Kidney capillary endothelial cell (primary cell): ENCODE results near the gene GP5.

Experiments
- DNase-seq: peaks from one replicate; pipeline ENCODE4 v3.0.0-alpha.2; 2018; ENCODE audit warnings: low spot score

Gene GP5

DNA sequence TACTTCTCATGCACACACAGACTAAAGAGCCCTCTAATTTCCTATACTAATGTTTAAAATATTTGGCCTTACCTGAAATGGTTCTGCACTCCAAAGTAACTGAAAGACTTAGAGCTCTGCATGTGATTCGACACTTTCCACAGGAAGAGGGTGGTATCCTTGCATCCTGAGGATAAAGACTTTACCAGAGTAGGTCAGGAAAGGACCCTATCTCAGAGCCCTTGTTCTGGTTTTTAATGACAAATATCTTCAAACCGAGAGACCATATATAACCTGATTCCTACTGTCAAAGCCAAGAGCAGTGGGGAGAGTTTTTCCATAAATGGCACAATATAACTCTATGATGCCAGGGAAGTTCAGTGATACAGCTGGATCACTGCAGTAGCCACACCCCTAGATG is at the start of gene GP5:
GP5 (minus strand) TSS at position 101 of the 400 bp plus-strand sequence. CDS start 984 bp downstream, outside the sequence.
- no peak for DNase-seq

DNA sequence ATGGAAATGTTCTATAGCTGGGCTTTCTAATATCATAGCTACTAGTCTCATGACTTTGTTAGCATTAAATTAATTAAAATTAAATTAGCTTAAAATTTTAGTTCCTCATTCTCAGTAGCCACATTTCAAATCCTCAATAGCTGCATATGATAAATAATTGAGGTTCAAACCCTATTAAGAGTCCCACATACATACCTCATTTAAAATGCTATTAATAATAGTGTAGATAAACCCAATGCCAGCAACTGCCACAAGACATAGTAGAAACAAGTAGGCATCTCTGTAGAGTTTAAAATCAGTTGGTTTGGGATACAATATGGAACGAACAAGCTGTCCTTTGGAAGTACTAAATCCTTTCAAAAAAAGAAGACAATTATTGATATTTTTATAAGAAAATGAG is 48.6 kb upstream of the GP5 start:
- DNase-seq = no peak

DNA sequence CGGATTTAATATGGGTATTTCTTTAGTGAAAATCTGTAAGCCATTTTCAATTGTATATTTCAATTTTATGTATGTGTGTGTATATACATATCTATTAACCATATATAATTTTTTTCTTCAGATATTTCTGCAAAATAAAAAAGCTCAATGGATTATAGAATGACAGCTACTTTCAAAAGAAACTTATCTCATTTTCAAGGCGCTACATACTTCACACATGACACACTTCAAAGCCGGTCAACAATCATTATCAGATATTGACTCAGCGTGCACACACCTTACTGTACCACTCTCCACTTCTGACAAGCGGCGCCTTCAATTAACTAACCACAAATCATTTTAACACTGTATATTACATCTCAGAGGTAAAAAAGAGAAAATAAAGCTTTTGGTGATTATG is 48.1 kb upstream of the GP5 start:
- no peak for DNase-seq

- no peak for DNase-seq
These were observed 47.7 kb upstream of the GP5 start for GRCh38 chr3:194446754-194447153.

GRCh38 chr3:194446172-194446571 is 47.1 kb upstream of the GP5 start:
- DNase-seq = no peak

- DNase-seq = no peak
These were observed 44.8 kb upstream of the GP5 start for GRCh38 chr3:194443901-194444300.

- DNase-seq = no peak
These were observed 41.7 kb upstream of the GP5 start for GRCh38 chr3:194440756-194441155.

DNA sequence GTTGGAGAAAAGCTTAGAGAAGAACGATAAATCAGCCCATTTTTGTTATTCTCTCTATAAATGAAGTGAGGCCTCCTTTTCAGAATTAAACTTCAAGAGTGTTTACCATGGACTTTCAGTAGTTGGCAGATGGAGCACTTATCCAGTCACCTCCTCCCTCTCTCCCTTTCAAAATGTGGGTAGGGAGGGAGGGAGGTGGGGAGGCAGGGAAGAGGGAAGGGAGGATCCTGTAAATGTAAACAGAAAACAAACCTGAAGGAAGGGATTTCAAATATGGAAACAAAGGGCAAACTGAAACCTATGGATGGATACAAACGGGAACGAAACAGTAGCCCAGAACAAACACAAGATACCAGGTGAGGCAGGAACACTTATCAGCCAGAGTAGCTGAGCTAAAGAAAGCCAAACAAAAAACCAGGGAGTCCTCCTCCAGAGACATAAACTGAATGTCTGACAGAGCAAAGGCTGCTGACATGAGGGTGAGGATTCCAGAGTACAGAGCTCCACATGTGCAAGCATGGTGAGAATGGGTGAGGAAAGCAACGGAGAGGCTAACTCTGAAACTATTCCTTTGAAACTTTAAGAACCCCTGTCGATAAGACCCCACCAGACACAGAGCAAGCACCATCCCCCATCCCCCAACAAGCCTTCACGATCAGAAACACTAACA is 41.0 kb upstream of the GP5 start:
- DNase-seq = no peak

GRCh38 chr3:194434503-194434902 is 35.4 kb upstream of the GP5 start:
- DNase-seq = no peak

DNA sequence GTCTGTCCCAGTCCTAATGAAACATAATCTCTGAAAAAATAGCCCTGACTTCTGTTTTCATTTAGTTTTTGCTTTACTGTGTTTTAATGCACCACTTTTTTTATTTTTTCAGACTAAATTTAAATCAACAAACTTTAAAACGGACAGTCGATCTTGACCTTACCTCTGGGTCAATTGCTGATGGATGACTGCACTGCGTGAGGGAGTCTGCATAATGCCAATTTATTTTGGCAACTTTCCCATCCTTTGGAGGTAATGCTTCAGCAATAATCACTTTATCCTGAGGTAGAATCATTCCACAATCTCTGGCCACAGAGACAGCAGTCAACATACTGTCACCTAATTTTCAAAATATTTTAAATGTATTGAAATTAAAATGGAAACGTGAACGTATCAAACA is 32.5 kb upstream of the GP5 start:
- no peak for DNase-seq

GRCh38 chr3:194425399-194425798 is 26.3 kb upstream of the GP5 start:
- no peak for DNase-seq

GRCh38 chr3:194424953-194425352 is 25.9 kb upstream of the GP5 start:
- no peak for DNase-seq

DNA sequence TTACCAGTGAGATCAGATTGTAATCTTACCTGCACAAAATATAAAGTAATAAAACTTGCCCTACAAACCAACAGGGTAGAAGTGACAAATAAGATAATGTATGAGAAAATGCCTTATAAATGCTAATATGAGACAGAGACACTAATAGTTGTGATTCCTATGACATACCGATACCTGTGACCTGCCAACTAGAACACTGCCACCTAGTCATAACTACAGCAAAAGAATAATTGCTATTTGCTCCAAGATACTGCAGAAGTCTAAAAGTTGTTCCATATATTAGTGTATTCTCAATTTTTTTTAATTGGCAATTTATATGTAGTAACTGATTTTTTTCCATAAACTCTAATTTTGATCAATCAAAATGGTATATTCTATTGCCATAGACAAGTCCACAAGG is 25.3 kb upstream of the GP5 start:
- no peak for DNase-seq

GRCh38 chr3:194423317-194423716 is 24.3 kb upstream of the GP5 start:
- no peak for DNase-seq

GRCh38 chr3:194422188-194422587 is 23.1 kb upstream of the GP5 start:
- no peak for DNase-seq

- no peak for DNase-seq
These were observed 19.6 kb upstream of the GP5 start for GRCh38 chr3:194418671-194419070.

GRCh38 chr3:194407423-194407822 is 8.4 kb upstream of the GP5 start:
- no peak for DNase-seq

- DNase-seq = no peak
These were observed 6.7 kb upstream of the GP5 start for GRCh38 chr3:194405766-194406165.

- DNase-seq = peak; percentile 60
These were observed 5.5 kb upstream of the GP5 start for GRCh38 chr3:194404365-194405140.

DNA sequence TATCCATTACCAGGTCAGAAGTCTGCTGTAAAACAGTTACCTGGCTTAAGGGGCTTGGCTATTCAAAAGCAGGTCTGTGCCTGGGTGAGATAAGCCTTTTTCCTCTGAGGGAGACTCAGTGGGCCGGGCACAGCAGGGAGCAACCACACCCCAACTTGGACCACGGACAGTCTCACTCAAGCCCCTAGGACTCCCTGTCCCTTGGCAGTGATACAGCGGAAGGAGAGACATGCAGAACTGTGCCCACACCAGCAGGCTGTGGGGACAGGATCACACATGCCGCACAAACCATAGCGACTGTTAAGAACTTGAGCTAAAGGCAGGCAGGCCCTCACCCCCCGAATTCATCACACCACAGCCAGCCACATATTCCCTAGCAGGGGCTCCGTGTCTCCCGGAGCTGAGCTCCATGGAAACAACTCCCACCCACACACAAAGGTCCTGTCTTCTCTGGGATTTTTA is 2.8 kb upstream of the GP5 start:
- no peak for DNase-seq

GRCh38 chr3:194401346-194401745 is 2.3 kb upstream of the GP5 start:
- no peak for DNase-seq

DNA sequence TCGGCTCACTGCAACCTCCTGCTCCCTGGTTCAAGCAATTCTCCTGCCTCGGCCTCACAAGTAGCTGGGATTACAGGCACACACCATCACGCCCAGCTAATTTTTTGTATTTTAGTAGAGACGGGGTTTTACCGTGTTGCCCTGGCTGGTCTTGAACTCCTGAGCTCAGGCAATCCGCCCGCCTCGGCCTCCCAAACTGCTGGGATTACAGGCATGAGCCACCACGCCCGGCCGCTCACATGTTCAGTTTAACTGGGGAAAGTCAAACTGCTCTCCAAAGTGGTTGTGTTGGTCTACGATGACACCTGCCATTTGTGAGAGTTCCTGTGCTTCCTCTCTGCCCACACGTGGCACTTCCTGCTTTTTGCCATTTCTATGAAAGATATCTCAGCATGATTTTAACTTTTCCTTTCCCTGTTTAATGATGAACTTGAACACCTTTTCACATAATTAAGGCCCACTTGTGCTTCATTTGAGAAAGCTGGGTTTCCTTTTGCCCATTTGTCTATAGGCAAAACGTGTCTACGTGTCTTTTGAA is 877 bp upstream of the GP5 start:
- no peak for DNase-seq

- DNase-seq = peak; percentile 46
These were observed 1.2 kb downstream of the GP5 start for GRCh38 chr3:194397757-194398312.
